SK-N-MC (cell line): Measurements from ENCODE around the gene SEPTIN2.

Source experiments
- EZH2 ChIP-seq: fragments of 200-600 bp; sonication (generic); IDR thresholded peaks from one replicate; pipeline ENCODE4 v1.6.1; 2017; ENCODE audit warnings: antibody characterized with exemption
- FOXP2 ChIP-seq: optimal IDR thresholded peaks from 2 replicates; pipeline ENCODE3; 2011; ENCODE audit warnings: mild to moderate bottlenecking, moderate library complexity; ENCODE audit not compliant: insufficient read depth; ENCODE audit errors: extremely low read length, control extremely low read depth
- POLR2AphosphoS5 ChIP-seq: IDR thresholded peaks from 2 replicates; pipeline ENCODE4 v1.6.1; 2012; ENCODE audit warnings: mild to moderate bottlenecking, low read depth, low read length, borderline replicate concordance

GRCh38 chr2:241389697-241390096 is 74.0 kb downstream of the SEPTIN2 start:
- no peak for TF ChIP-seq FOXP2
- no peak for TF ChIP-seq POLR2AphosphoS5
- TF ChIP-seq EZH2 = no peak
